H1 (cell line): Measurements from ENCODE around the gene GRIP2. TPM values are rescaled to one million over a fixed set of nuclear protein-coding genes. Genes with fewer than 3 reads are reported as not detected.

Source experiments
- CTCF ChIA-PET: fragments of 300-600 bp; sonication (Branson Sonifier 250); formaldehyde crosslinking; loops from one replicate; lab custom pipeline; 2021; ENCODE audit not compliant: partially characterized antibody; lab: Charles Lee
- POLR2A ChIA-PET: fragments of 300-600 bp; sonication (Branson Sonifier 250); formaldehyde crosslinking; loops from one replicate; lab custom pipeline; 2021; ENCODE audit warnings: inconsistent platforms; ENCODE audit not compliant: partially characterized antibody; lab: Charles Lee
- DNase-seq, 2 experiments: peaks; one replicate each; pipeline versions ENCODE4 v3.0.0 to v3.0.0-alpha.2; 2010 to 2022; ENCODE audit warnings: low spot score in 2 of 2, low read depth in 1 of 2, mixed read lengths in 1 of 2
- FAIRE-seq: peaks from 2 replicates; lab custom pipeline; 2011; peaks lifted over from hg19 to GRCh38; lab: Jason Lieb, UNC
- H2AFZ ChIP-seq: 2 replicates; pipeline ENCODE4 v1.8.1; 2012; ENCODE audit warnings: low read length, inconsistent platforms
- H2AK5ac ChIP-seq: 2 replicates; pipeline ENCODE4 v1.6.1; 2013; ENCODE audit warnings: low read depth, low read length
- H2BK120ac ChIP-seq: replicated peaks from 2 replicates; pipeline ENCODE3; 2013; ENCODE audit warnings: low read depth, low read length, inconsistent platforms
- H2BK12ac ChIP-seq: 2 replicates; pipeline ENCODE4 v1.6.1; 2013; ENCODE audit warnings: low read depth, low read length
- H2BK15ac ChIP-seq: 2 replicates; pipeline ENCODE4 v1.6.1; 2013; ENCODE audit warnings: low read length
- H2BK20ac ChIP-seq: 2 replicates; pipeline ENCODE4 v1.6.1; 2013; ENCODE audit warnings: low read length
- H2BK5ac ChIP-seq: 2 replicates; pipeline ENCODE4 v1.6.1; 2013; ENCODE audit warnings: low read depth, low read length
- H3K14ac ChIP-seq: 2 replicates; pipeline ENCODE4 v1.6.1; 2013; ENCODE audit warnings: inconsistent platforms; ENCODE audit not compliant: insufficient read length
- H3K18ac ChIP-seq: 2 replicates; pipeline ENCODE4 v1.6.1; 2013; ENCODE audit warnings: low read length; ENCODE audit errors: extremely low read depth
- H3K23ac ChIP-seq: 2 replicates; pipeline ENCODE4 v1.6.1; 2013; ENCODE audit warnings: inconsistent platforms; ENCODE audit not compliant: insufficient read length
- H3K23me2 ChIP-seq: 2 replicates; pipeline ENCODE4 v1.6.1; 2013; ENCODE audit warnings: low read depth, low read length
- H3K27ac ChIP-seq: 2 replicates; pipeline ENCODE4 v1.6.1; 2011; ENCODE audit warnings: low read depth, low read length, inconsistent platforms
- H3K27me3 ChIP-seq, 4 experiments: replicated peaks in 1 of 4; 1 replicate in 1 of 4; 2 replicates in 3 of 4; pipeline versions ENCODE4 v1.6.1 to v1.8.1; 2011 to 2013; ENCODE audit warnings: low read length in 3 of 4, mild to moderate bottlenecking in 3 of 4, inconsistent platforms in 2 of 4, mixed read lengths in 2 of 4, moderate library complexity in 1 of 4; ENCODE audit not compliant: control insufficient read depth in 3 of 4, insufficient read depth in 3 of 4; ENCODE audit errors: extremely low read depth in 1 of 4
- H3K36me3 ChIP-seq, 4 experiments: 2 replicates each; pipeline versions ENCODE4 v1.6.1 to v1.8.1; 2011 to 2013; ENCODE audit warnings: mild to moderate bottlenecking in 4 of 4, low read length in 3 of 4, moderate library complexity in 2 of 4, control low read depth in 1 of 4, inconsistent platforms in 1 of 4; ENCODE audit not compliant: insufficient read depth in 4 of 4, control insufficient read depth in 2 of 4
- H3K4ac ChIP-seq: replicated peaks from 2 replicates; pipeline ENCODE3; 2013; ENCODE audit warnings: low read length, low read depth, mixed read lengths, inconsistent platforms; ENCODE audit not compliant: insufficient read length
- H3K4me1 ChIP-seq, 4 experiments: replicated peaks in 1 of 4; 1 replicate in 1 of 4; 2 replicates in 3 of 4; pipeline versions ENCODE4 v1.6.1 to v1.8.1; 2011 to 2013; ENCODE audit warnings: low read length in 3 of 4, inconsistent platforms in 2 of 4, mixed read lengths in 1 of 4; ENCODE audit not compliant: insufficient read depth in 4 of 4, control insufficient read depth in 3 of 4
- H3K4me2 ChIP-seq, 2 experiments: 2 replicates each; pipeline versions ENCODE4 v1.6.1 to v1.8.1; 2011 to 2013; ENCODE audit warnings: low read depth in 2 of 2, low read length in 2 of 2, control low read depth in 1 of 2, inconsistent platforms in 1 of 2, mild to moderate bottlenecking in 1 of 2; ENCODE audit not compliant: insufficient read depth in 1 of 2
- H3K4me3 ChIP-seq, 4 experiments: fragments of 200-600, 300-600 bp in 1 of 4; sonication (generic), shearing (Covaris generic), sonication (Bioruptor Twin) in 1 of 4; 2 replicates each; pipeline versions ENCODE4 v1.5.1 to v1.8.1; 2011 to 2016; ENCODE audit warnings: low read length in 4 of 4, low read depth in 3 of 4, control low read depth in 2 of 4, inconsistent platforms in 2 of 4, mild to moderate bottlenecking in 2 of 4, mixed read lengths in 1 of 4, moderate library complexity in 1 of 4; ENCODE audit not compliant: insufficient read depth in 2 of 4; ENCODE audit errors: extremely low read depth in 1 of 4
- H3K56ac ChIP-seq: replicated peaks from 2 replicates; pipeline ENCODE3; 2013; ENCODE audit warnings: low read depth, mild to moderate bottlenecking, mixed read lengths, low read length, inconsistent platforms; ENCODE audit not compliant: insufficient read length
- H3K79me1 ChIP-seq: 2 replicates; pipeline ENCODE4 v1.6.1; 2013; ENCODE audit warnings: low read depth, low read length, control low read depth
- H3K79me2 ChIP-seq, 2 experiments: 2 replicates each; pipeline versions ENCODE4 v1.6.1 to v1.8.1; 2012 to 2013; ENCODE audit warnings: low read length in 2 of 2, mild to moderate bottlenecking in 2 of 2, inconsistent platforms in 1 of 2; ENCODE audit not compliant: insufficient read depth in 2 of 2, control insufficient read depth in 1 of 2
- H3K9ac ChIP-seq, 4 experiments: replicated peaks in 1 of 4; 1 replicate in 1 of 4; 2 replicates in 3 of 4; pipeline versions ENCODE4 v1.6.1 to v1.8.1; 2011 to 2013; ENCODE audit warnings: low read depth in 3 of 4, low read length in 3 of 4, control low read depth in 2 of 4, mild to moderate bottlenecking in 2 of 4, moderate library complexity in 2 of 4, inconsistent platforms in 1 of 4; ENCODE audit errors: extremely low read depth in 1 of 4
- H3K9me3 ChIP-seq, 2 experiments: 2 replicates each; pipeline versions ENCODE4 v1.6.1 to v1.8.1; 2012 to 2013; ENCODE audit warnings: mild to moderate bottlenecking in 2 of 2, moderate library complexity in 2 of 2, control low read depth in 1 of 2, inconsistent platforms in 1 of 2, low read depth in 1 of 2, low read length in 1 of 2, mixed read lengths in 1 of 2; ENCODE audit not compliant: insufficient read depth in 2 of 2
- H4K20me1 ChIP-seq, 2 experiments: replicated peaks in 1 of 2; 2 replicates each; pipeline versions ENCODE3 to v1.8.1; 2011 to 2013; ENCODE audit warnings: inconsistent platforms in 2 of 2, low read length in 2 of 2, mild to moderate bottlenecking in 1 of 2; ENCODE audit not compliant: insufficient read depth in 2 of 2, control insufficient read depth in 1 of 2
- H4K5ac ChIP-seq: 2 replicates; pipeline ENCODE4 v1.6.1; 2013; ENCODE audit warnings: low read length, low read depth, mixed read lengths, inconsistent platforms; ENCODE audit not compliant: insufficient read length
- H4K8ac ChIP-seq: 2 replicates; pipeline ENCODE4 v1.8.0; 2013; ENCODE audit warnings: mild to moderate bottlenecking, moderate library complexity, low read length, inconsistent platforms; ENCODE audit not compliant: insufficient read depth; ENCODE audit errors: extremely low read depth
- H4K91ac ChIP-seq: replicated peaks from 2 replicates; pipeline ENCODE3; 2013; ENCODE audit warnings: low read length, mixed read lengths, inconsistent platforms; ENCODE audit not compliant: insufficient read length
- ATF3 ChIP-seq: IDR thresholded peaks from 2 replicates; pipeline ENCODE4 v1.6.1; 2011; ENCODE audit warnings: low read depth, mild to moderate bottlenecking, low read length; ENCODE audit not compliant: insufficient read depth
- GABPA ChIP-seq: IDR thresholded peaks from 2 replicates; pipeline ENCODE4 v1.6.1; 2011; ENCODE audit warnings: mild to moderate bottlenecking, low read length, moderate library complexity, borderline replicate concordance; ENCODE audit not compliant: insufficient read depth
- MAX ChIP-seq: IDR thresholded peaks from 2 replicates; pipeline ENCODE4 v1.6.1; 2012; ENCODE audit warnings: inconsistent platforms
- YY1 ChIP-seq: IDR thresholded peaks from 2 replicates; pipeline ENCODE4 v1.6.1; 2011; ENCODE audit warnings: low read depth, mild to moderate bottlenecking, low read length
- WGBS, 2 experiments: shearing (Covaris generic) in 1 of 2; methylation state at CpG; one replicate each; pipeline versions ENCODE4 v1.1.6 to v1.1.7; 2013 to 2015; ENCODE audit warnings: low lambda C conversion rate in 2 of 2, mixed read lengths in 2 of 2, inconsistent platforms in 1 of 2, low coverage in 1 of 2, missing lambda C conversion rate in 1 of 2; ENCODE audit not compliant: insufficient replicate concordance in 2 of 2, insufficient coverage in 1 of 2, insufficient read length in 1 of 2; ENCODE audit errors: extremely low coverage in 1 of 2, missing lambda C conversion rate in 1 of 2; 5-methylcytosine and 5-hydroxymethylcytosine counted together
- polyA plus RNA-seq, 7 experiments: library from polyadenylated mRNA; depleted of rRNA in 3 of 7; stranded (reverse) in 5 of 7; unstranded in 2 of 7; fragments of >200 nt in 5 of 7; fragments of 200-250 nt in 2 of 7; gene quantifications; 1 replicate in 5 of 7; 2 replicates in 1 of 7; 4 replicates in 1 of 7; pipeline versions ENCODE4 v1.2.1 to v1.2.3, GENCODE V29; 2011 to 2013; ENCODE audit warnings: missing spikeins in 2 of 7, mixed read lengths in 2 of 7
- total RNA-seq: library from RNA; stranded (reverse); fragmentation: NEBNext Ultra II Directional; extraction: Animal tissue kit (Norgen Biotek cat#: 25700); gene quantifications from 2 replicates; pipeline ENCODE4 v1.2.1, GENCODE V29; 2021

GRIP2 gene
- total and polyA plus RNA-seq, 2 of the 8 experiments (the other 6 are each of a cell fraction or from before 2014, with no cell fraction given) = 2.5 to 6.4 TPM

DNA sequence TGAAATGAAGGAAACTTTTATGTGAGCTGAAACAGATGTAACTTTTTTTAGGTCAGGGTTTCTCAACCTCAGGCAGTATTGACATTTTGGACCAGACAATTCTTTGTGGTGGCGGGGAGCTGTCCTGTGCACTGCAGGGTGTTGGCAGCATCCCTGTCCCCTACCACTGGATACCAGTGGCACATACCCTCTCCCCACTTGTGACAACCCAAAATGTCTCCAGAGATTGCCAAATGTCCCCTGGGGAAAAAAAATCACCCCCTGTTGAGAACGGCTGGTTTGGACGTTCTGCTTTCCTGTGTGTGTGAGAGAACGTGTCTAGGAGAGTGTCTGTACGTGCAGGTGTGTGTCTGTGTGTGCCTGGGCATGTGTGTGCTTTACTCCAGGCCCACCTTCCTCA lies 30.7 kb upstream of the GRIP2 start:
- Histone ChIP-seq H3K79me1 (no peaks in the 10 kb centered on the region; the same call in 1 of the 2 replicates), H3K27ac (no peak overlapping the region), H2BK120ac (no peak overlapping the region), H3K79me2 (no peaks in the 10 kb centered on the region), H3K56ac (no peak overlapping the region), H2AK5ac (no peak overlapping the region), H4K8ac (no peak overlapping the region; the same call in 1 of the 2 replicates), H3K14ac (no peak overlapping the region), H3K36me3 (no peaks in the 10 kb centered on the region), H3K18ac (no peak overlapping the region), H2BK20ac (no peak overlapping the region; the same call in 1 of the 2 replicates), H4K5ac (no peak overlapping the region), H3K23ac (no peak overlapping the region), H2AFZ (no peak overlapping the region), H3K9ac (no peak overlapping the region), H3K23me2 (no peaks in the 10 kb centered on the region), H3K4me2 (no peak overlapping the region), H3K4me1 (peaks cover 3 to 14% (median 6%) of the 10 kb centered on the region in 4 experiments; a peak in 6 of 7 replicates), H3K4ac (no peak overlapping the region), H4K20me1 (peaks cover 0 to 3% of the 10 kb centered on the region in 2 experiments), H2BK5ac (no peak overlapping the region), H2BK15ac (0 out of 2 replicates have a peak overlapping the region, but pooled peaks have one; percentile 61), H4K91ac (no peak overlapping the region), H2BK12ac (no peak overlapping the region)
- POLR2A ChIA-PET = no interaction called here
- no peak for DNase-seq
- no peak for FAIRE-seq
- CTCF ChIA-PET = interaction anchor here (4.6 kb wide), 1 partner anchor 22 kb away, joined by 26 read pairs; no protein-coding TSS in a partner anchor
- WGBS, 2 experiments = 89% methylated on average over 5 of the region's 5 CpGs; no CpG with 5 or more reads in 1 of the 2 experiments
- TF ChIP-seq ATF3 (no peak), YY1 (no peak), MAX (no peak), GABPA (no peak)
- TF ChIP-seq, all 59 proteins: peak for 0
- Histone ChIP-seq H3K9me3 (no peaks in the 10 kb centered on the region), H3K27me3 (no peaks in the 10 kb centered on the region), H3K4me3 (no peak overlapping the region)
